Skin of body (tissue), 2 donors: Measurements from ENCODE around the gene FILIP1. TPM values are rescaled to one million over a fixed set of nuclear protein-coding genes. Genes with fewer than 3 reads are reported as not detected.
"Not testable (repeated sequence)": the region's sequence is repeated elsewhere in the genome, so short reads cannot be mapped to it uniquely, and the experiment has no call there.

Source experiments
- DNase-seq: peaks from one replicate; lab custom pipeline; 2025; lab: John Stamatoyannopoulos, UW
- total RNA-seq: library from RNA; depleted of rRNA; stranded (reverse); fragments of >200 nt; gene quantifications from one replicate; pipeline ENCODE4 v1.2.3, GENCODE V29; 2014

Gene FILIP1
- total RNA-seq, 1 donor from 2014 or later: 7.9 TPM

DNA sequence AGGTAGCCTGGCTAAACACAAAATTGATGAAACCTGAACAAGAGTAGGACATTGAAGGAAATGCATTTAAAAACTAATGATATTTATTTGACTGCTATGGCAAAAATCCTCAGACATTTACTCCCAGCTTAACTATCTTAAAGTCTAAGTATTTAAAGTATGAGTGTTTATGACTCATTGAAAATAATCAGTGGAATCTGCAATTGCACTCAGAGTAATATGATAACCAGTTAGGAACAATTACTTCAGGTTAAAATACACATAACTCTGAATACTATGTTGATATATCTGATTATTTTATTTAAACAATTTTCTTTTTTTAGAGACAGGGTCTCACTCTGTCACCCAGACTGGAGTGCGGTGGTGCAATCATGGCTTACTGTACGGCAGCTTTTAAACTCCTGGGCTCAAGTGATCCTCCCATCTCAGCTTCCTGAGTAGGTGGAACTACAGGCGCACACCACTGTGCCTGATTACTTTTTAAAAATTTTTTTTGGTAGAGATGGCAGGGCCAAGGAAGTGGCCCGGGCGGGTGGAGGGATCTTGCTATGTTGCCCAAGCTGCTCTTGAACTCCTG lies 43.9 kb downstream of the FILIP1 start:
- no peak for DNase-seq

DNA sequence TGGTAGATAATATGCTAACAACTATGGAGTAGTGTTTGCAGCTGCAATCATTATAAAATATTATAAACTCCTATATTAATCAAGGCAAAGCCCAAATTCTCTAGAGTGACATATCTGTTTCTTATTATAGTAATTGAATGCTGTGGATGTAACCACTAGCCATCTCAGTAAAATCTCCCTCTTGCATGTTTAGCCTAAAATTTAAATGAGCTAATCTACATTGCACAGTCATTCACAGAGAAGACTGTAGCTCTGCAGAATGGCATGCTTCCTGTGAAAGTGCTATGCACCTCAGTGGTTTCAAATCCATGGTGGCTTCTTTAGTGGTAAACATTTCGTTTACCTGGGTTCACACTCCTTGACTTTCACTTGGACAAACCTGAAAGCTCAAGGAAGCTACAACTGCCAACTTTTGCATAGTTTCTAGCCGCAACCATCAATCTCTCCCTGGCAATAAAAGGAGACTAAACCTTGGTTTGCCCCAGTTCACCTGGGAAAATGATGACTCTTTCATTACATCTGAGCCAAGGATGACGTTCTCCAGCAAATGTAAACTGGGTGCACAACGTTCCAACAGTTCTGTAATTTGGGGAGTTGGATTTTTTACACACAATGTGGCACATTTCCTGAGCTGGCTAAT lies 47.2 kb downstream of the FILIP1 start:
- DNase-seq: no peak

DNA sequence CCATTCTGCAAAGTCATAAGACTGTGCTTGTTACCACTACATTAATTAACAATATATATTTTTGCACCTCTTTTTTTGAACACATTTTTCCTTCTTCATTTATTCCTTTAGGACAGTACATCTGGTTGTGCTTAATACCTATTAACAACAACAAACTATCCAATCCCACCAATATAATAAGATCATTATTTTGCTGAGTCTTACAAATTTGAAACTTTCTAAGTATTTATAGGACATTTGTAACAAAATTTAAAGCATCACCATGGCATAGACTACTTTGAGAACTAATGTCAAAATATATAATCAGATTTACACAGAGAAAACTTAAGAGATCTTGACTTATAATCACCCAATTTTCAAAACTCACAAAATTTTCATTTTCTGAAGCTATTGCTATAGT lies 47.9 kb downstream of the FILIP1 start:
- DNase-seq: no peak

DNA sequence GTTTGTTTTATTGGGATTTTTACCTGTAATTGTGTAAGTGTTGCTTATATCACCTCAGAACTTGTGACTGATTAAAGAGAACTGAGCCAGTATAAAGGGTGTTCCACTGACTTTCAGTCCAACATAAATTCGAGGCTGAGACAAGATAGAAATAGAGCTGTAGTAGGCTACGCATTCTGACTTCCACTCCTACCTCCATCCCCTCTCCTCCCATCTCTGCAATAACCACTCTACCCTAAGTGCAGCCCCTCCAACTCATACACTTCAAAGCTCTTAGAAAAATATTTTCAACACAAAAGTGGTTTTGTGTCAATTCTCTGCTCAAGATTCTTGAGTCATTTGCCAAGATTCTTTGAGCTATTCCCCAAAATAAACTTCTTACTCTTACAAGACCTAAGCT lies 48.7 kb downstream of the FILIP1 start:
- DNase-seq: no peak

DNA sequence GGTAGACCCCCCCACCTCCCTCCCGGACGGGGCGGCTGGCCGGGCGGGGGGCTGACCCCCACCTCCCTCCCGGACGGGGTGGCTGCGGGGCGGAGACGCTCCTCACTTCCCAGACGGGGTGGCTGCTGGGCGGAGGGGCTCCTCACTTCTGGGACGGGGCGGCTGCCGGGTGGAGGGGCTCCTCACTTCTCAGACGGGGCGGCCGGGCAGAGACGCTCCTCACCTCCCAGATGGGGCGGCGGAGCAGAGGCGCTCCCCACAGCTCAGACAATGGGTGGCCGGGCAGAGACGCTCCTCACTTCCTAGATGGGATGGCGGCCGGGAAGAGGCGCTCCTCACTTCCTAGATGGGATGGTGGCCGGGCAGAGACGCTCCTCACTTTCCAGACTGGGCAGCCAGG lies 51.7 kb downstream of the FILIP1 start:
- DNase-seq: not testable (repeated sequence)

DNA sequence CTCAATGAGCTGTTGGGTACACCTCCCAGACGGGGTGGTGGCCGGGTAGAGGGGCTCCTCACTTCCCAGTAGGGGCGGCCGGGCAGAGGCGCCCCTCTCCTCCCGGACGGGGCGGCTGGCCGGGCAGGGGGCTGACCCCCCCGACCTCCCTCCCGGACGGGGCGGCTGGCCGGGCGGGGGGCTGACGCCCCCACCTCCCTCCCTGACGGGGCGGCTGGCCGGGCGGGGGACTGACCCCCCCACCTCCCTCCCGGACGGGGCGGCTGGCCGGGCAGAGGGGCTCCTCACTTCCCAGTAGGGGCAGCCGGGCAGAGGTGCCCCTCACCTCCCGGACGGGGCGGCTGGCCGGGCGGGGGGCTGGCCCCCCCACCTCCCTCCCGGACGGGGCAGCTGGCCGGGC lies 52.1 kb downstream of the FILIP1 start:
- not testable (repeated sequence) for DNase-seq

DNA sequence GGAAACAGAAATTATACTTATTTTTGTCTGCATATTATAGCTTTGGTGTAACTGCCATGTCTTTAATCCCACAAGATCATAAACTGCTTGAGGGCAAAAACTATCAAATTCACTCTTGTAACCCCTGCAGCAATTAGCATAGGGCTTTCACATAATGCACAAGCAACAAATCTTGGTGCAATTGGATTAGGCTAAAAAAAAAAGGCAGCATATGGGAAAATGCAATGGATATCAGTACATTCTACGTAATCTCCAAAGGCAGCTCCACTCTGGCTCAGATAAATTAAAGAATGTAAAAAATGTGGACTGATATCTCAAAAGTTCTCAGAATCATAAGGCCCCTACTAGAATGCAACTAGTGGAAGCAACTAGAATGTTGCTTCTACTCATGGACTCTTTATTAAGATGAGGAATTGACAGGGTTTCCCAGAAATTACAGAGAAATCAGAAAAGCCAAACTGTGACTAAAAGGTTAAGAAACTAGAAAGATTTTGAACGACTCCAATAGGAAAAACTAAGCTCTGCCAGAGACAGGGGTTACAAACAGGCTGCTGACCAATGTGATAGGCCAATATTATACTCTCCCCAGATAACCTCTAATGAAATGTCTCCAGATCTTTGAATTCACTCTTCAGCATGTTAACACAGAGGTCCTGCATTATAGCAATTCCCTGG lies 55.0 kb downstream of the FILIP1 start:
- DNase-seq: no peak

DNA sequence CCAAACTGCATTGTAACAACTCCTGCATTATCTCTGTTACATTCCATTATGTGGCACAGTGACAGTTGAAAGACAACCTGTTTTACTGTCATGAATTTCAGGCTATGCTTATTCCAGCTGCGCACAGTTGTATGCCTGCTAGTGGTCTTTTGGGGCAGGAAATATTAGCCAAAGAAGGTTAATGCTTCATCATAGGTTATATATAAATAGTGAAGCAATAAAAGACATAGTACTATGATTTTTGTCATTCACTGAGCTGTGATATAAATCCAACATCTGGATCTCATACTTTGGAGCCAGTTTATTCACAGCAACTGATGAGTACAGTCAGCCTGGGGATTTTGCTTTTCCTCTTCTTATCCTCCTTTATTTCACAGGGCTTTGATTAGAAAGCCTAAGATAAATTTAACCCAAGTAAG lies 55.6 kb downstream of the FILIP1 start:
- peak; percentile 81 for DNase-seq

DNA sequence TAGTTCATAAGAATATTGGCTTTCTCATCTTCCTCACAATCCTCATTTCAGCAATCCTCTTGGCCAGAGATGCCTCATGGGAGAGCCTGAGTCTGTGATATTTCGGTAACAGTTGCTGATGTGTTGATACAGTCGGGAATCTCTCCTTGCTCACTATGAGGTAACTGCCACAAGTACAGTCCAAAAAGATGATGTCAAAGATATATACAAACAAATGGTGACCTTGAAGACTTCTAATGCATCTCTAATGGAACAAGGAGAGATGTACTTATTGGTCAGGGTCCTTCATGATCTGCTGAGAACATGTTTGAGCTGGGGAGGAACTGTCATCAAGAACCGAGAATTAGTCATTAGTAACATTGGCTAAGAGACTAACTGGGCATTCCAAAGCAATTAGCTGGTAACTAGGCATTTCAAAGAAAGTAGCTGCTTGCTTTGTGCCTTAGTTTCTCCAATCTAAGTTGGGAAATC lies 56.1 kb downstream of the FILIP1 start:
- DNase-seq: peak; percentile 80

DNA sequence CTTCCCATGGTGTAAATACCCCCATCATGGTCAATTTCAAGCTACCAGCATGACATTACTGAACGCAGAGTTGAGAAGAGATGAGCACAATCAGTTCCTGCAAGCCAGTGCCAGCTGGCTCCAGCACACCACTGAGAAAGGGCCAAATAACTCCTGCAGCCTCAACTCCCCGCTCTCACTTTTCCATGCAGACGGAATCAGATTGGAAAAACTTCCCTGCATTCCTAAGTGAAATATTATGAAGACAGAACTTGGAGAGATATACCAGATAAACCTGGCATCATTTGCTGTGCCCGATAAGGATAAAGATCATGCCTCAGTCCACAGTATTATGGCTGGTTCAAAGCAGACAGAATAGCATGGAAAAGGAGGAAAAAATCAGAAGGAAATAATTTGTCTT lies 56.7 kb downstream of the FILIP1 start:
- peak; percentile 77 for DNase-seq

DNA sequence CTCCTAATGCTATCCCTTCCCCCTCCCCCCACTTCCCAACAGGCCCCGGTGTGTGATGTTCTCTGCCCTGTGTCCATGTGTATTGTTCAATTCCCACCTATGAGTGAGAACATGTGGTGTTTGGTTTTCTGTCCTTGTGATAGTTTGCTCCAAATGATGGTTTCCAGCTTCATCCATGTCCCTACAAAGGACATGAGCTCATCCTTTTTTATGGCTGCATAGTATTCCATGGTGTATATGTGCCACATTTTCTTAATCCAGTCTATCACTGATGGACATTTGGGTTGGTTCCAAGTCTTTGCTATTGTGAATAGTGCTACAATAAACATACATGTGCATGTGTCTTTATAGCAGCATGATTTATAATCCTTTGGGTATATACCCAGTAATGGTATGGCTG lies 60.8 kb downstream of the FILIP1 start:
- DNase-seq: not testable (repeated sequence)

DNA sequence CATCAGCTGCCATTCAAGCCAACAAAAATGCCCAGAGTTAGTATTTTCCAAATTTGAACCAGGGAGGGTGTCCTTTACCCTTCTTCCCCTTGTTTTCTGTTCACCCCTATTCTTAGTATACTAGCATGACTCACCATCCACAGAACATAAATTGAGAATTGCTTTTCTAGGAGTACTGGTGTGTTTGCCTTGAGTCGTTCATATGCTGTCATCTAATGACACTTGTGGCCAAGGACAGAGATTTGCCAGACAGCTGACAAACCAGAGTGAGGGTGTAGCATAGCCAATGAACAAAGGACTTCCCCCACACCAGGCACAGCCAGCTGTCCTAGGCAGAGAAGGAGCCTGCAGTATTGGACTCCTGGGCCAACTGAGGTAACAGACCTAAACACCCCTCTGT lies 62.2 kb downstream of the FILIP1 start:
- peak; percentile 28 for DNase-seq

DNA sequence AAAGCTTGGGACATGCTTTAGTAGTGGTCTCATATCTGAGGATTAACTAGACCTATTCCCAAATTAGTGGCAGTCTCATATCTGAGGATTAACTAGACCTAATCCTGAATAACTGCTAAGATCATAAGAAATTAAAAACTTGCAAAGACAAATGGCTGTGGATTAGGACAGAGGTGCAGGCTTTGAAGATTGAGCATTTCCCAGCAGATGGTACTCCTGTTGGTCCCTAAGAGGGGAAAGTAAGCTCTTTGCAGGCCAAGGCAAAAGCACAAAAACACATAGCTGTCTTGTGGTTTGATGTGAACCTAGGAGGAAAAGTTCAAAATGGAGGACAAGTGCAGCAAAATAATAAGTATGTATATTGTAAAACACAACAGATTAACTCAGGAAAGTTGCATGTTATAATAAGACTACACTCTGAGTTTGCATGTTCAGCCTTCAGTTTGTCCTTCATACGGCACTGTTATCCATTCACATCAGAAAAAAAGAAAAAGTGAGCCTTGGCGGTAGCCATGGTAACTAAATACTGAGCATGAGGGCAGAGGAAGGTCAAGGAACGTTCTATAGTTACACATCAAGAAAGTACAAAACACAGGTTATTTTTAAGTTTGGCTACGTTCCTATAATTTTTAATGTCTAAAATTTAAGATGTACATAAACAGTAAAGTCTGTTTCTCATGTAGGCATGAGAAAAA lies 62.8 kb downstream of the FILIP1 start:
- DNase-seq: peak; percentile 28

DNA sequence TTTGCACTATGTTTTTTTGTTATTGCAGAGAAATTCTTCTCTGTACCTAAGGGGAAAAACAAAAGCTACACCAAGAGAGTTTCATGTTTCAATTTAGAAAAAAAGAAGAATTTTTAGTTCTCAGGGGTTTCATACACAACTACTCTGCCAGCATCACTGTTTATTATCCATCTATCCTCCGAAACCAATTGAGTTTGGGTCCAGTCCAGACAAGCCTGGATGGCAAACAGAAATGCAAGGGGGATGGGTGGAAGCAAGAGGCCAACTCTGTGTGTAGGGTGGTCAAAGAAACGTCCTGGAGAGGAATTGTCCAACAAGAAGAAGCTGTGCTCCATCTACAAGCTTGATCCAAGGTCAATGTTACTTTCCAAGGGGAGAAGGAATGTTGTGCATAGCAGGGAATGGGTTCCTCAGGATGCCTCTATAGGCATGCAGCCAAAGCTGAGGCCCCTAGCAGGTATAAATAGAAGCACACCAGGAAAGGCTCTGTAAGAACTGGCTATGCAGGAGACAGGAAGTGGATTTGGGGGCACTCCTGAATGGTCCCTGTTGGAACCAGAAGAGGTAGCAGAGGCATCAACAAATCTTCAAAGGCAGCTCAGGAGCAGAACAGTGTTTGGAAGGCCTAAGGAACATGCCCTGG lies 64.4 kb downstream of the FILIP1 start:
- DNase-seq: no peak

DNA sequence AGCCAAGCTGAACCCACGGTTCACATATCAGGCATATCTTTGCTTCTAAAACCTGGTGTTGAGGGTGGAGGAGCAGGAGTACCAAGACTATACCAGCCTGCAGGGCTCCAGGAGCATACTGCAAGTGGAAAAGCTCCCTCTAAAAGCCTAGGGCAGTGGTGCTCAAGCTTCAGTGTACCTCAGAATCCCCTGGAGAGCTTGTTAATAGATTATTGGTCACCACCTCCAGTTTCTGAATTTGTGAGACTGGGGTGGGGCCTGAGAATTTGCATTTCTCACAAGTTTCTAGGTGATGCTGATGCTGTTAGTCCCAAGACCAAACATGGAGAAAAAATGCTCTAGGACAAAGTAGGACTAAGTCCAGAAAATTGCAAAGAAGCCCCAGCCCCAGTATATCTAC lies 65.4 kb downstream of the FILIP1 start:
- no peak for DNase-seq

DNA sequence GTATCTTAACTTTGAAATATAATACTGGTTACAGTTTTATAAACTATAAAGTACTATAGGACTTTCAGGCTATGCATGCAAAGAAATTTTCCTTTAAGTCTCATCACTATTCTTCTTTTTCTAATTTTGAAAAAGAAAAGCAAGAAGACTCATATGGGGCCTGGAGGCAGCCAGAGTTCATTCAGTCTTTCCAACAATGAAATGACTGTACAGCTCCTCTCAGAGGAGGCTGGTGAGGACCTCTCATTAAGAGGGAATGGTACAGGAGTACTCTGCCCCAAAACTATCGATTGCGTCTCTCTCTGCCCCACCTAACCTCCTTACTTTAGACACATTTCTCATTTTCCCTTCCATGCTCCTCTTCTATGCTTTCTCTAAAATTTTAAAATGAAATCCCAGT lies 66.3 kb downstream of the FILIP1 start:
- no peak for DNase-seq

DNA sequence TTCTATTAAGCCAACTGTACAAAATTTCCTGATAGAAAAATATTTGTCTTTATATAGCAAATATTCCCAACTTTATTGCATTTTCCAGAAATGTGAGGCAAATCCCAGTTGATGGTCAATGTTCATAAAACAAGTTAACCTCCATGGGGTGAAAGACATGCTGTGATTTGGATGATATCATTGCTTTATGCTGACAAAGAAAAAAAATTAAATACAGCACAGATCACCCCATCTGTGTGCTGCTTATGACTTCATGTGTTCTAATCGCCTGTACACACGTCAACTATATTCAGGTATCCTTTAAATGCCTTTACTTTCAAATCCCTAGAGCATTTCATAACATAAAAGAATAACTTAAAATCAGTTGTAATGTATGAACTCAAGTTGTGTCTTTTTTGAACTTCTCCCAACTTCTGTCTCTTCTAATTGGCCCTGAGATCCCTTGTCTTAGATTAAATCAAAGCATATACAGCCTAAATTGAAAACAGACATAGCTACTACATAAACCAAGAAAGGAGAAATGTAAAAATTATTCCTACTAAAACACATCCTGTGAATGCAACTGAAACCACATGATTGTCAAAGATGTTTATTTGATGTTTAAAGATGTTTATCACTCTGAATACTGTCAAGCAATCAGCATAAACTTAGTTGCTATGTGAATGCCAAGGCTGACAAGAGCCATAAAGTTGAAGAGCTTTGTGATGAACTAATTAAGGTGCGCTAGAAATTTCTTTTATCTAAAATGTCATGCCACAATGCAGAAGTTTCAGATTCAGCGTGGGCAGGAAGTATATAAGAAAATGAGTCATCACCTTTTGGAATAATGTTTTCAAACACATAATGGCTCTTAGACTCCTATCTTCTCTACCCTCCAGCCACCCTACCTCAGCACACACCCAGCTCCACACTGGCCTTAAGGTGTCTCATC lies 68.7 kb downstream of the FILIP1 start:
- peak; percentile 19 for DNase-seq

DNA sequence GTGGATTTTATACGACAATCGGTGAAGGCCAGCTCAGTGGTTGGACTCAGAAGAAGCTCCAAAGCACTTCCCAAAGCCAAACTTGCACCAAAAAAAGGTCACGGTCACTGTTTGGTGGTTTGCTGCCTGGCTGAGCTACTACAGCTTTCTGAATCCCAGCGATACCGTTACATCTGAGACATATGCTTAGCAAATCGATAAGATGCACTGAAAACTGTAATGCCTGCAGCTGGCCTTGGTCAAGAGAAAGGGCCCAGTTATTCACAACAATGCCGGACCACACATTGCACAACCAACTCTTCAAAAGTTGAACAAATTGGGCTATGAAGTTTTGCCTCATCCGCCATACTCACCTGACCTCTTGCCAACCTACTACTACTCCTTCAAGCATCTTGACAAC lies 70.2 kb downstream of the FILIP1 start:
- DNase-seq: no peak

DNA sequence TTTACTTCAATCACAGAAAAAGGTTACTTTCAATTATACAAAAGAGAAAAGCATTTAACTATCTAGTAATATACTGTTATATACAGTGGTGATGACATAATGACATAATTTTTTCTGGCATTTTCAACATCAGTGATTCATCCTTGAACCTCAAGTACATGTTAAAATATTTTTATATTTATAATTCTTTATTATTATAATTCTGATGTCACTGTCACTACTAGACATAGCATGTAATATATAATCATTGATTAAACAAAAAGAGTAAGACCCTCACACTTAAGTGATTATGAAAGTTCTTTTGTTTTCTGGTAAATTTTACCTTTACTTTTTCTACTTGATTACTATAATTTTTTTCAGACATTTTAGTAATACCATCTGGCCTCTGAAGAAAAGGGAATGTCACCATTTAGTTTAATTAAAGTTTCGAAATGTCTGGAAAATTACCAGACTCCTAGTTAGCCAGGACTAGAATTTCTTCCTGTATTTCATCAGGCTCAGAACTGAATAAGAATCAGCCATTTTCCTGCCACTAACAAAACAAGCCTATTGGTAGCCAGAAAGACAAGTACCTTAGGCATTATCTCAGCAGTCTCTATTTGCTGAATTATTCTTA lies 71.5 kb downstream of the FILIP1 start:
- no peak for DNase-seq
